DND-41 (cell line): Measurements from ENCODE around the gene ARHGEF3.

Experiments used
- ATAC-seq: fragments of 200-7000 bp; cut with Tn5 transposase; 3 replicates; pipeline ENCODE4 v1.9.1; 2021; ENCODE audit warnings: low read depth; ENCODE audit not compliant: insufficient read depth
- DNase-seq: peaks from one replicate; pipeline ENCODE4 v3.0.0-alpha.2; 2020
- H2AFZ ChIP-seq: 2 replicates; pipeline ENCODE4 v1.6.0; 2012; ENCODE audit warnings: low read depth, low read length
- H3K27ac ChIP-seq: 2 replicates; pipeline ENCODE4 v1.5.1; 2012; ENCODE audit warnings: low read length, inconsistent platforms
- H3K27me3 ChIP-seq: fragments of 200-600 bp; sonication (generic); 2 replicates; pipeline ENCODE4 v1.6.0; 2012; ENCODE audit warnings: low read length, mild to moderate bottlenecking, inconsistent platforms; ENCODE audit not compliant: insufficient read depth, poor library complexity
- H3K36me3 ChIP-seq: 2 replicates; pipeline ENCODE4 v1.5.1; 2012; ENCODE audit warnings: low read length, inconsistent platforms; ENCODE audit not compliant: insufficient read depth
- H3K4me1 ChIP-seq: 2 replicates; pipeline ENCODE4 v1.5.1; 2012; ENCODE audit warnings: mild to moderate bottlenecking, low read length; ENCODE audit not compliant: insufficient read depth
- H3K4me2 ChIP-seq: 2 replicates; pipeline ENCODE4 v1.6.0; 2012; ENCODE audit warnings: mild to moderate bottlenecking, moderate library complexity, low read length, inconsistent platforms; ENCODE audit not compliant: insufficient read depth
- H3K4me3 ChIP-seq, 2 experiments: fragments of 200-600 bp in 1 of 2; shearing (Covaris generic) in 1 of 2; 2 replicates each; pipeline ENCODE4 v1.5.1; 2012 to 2016; ENCODE audit warnings: inconsistent platforms in 2 of 2, low read length in 2 of 2, mild to moderate bottlenecking in 2 of 2, low read depth in 1 of 2, moderate library complexity in 1 of 2
- H3K79me2 ChIP-seq: 2 replicates; pipeline ENCODE4 v1.6.0; 2012; ENCODE audit warnings: low read length, inconsistent platforms; ENCODE audit not compliant: insufficient read depth
- H3K9ac ChIP-seq: 2 replicates; pipeline ENCODE4 v1.6.0; 2012; ENCODE audit warnings: low read depth, mild to moderate bottlenecking, inconsistent platforms, low read length, moderate library complexity
- H3K9me3 ChIP-seq: 2 replicates; pipeline ENCODE4 v1.5.1; 2012; ENCODE audit warnings: low read length, moderate library complexity, mild to moderate bottlenecking, inconsistent platforms; ENCODE audit not compliant: insufficient read depth, severe bottlenecking
- H4K20me1 ChIP-seq: 2 replicates; pipeline ENCODE4 v1.6.0; 2012; ENCODE audit warnings: low read length; ENCODE audit not compliant: insufficient read depth
- EZH2 ChIP-seq: IDR thresholded peaks from 3 replicates; pipeline ENCODE4 v1.6.1; 2012; ENCODE audit warnings: borderline replicate concordance, low read depth, mild to moderate bottlenecking, moderate library complexity, low read length, inconsistent platforms; ENCODE audit not compliant: severe bottlenecking
- TF ChIP-seq, protein P1 (sequence below): IDR thresholded peaks from 2 replicates; pipeline ENCODE4 v1.5.1; 2012; ENCODE audit warnings: borderline replicate concordance, low read length, moderate library complexity, mild to moderate bottlenecking; ENCODE audit not compliant: poor library complexity, severe bottlenecking; ENCODE audit errors: extremely low read depth

The ARHGEF3 gene

GRCh38 chr3:56796202-56796601 lies 5.5 kb downstream of the ARHGEF3 start:
- H2AFZ ChIP-seq, result no peak overlapping the region
- no peaks in the 10 kb centered on the region for H3K9me3 ChIP-seq
- H3K36me3 ChIP-seq, result peaks cover 26% of the 10 kb centered on the region
- no peak for ATAC-seq
- no peak for DNase-seq
- peaks cover 8% of the 10 kb centered on the region; the same call in 1 of the 2 replicates for H4K20me1 ChIP-seq
- TF ChIP-seq EZH2, result no peak
- peak overlapping the region; percentile 83 for H3K4me2 ChIP-seq
- H3K4me1 ChIP-seq, result peaks cover 92% of the 10 kb centered on the region
- peaks cover 97% of the 10 kb centered on the region for H3K79me2 ChIP-seq
- no peaks in the 10 kb centered on the region for H3K27me3 ChIP-seq
- H3K27ac ChIP-seq, result peak overlapping the region; percentile 83
- no peak overlapping the region; the same call in 1 of the 2 replicates for H3K9ac ChIP-seq
- peak overlapping the region in 1 of 2 experiments; percentile 37; a peak in 1 of 4 replicates for H3K4me3 ChIP-seq

- Histone ChIP-seq H3K4me3 (no peak overlapping the region), H3K4me1 (peaks cover 95% of the 10 kb centered on the region), H3K79me2 (peaks cover 97% of the 10 kb centered on the region), H3K36me3 (peaks cover 26% of the 10 kb centered on the region), H3K27ac (peak overlapping the region; percentile 83), H3K9ac (no peak overlapping the region), H3K4me2 (peak overlapping the region; percentile 83; the same call in 1 of the 2 replicates), H3K9me3 (no peaks in the 10 kb centered on the region), H4K20me1 (peaks cover 4% of the 10 kb centered on the region; the same call in 1 of the 2 replicates), H2AFZ (no peak overlapping the region), H3K27me3 (no peaks in the 10 kb centered on the region)
- ATAC-seq (no peak), DNase-seq (no peak)
- TF ChIP-seq, protein P1, sequence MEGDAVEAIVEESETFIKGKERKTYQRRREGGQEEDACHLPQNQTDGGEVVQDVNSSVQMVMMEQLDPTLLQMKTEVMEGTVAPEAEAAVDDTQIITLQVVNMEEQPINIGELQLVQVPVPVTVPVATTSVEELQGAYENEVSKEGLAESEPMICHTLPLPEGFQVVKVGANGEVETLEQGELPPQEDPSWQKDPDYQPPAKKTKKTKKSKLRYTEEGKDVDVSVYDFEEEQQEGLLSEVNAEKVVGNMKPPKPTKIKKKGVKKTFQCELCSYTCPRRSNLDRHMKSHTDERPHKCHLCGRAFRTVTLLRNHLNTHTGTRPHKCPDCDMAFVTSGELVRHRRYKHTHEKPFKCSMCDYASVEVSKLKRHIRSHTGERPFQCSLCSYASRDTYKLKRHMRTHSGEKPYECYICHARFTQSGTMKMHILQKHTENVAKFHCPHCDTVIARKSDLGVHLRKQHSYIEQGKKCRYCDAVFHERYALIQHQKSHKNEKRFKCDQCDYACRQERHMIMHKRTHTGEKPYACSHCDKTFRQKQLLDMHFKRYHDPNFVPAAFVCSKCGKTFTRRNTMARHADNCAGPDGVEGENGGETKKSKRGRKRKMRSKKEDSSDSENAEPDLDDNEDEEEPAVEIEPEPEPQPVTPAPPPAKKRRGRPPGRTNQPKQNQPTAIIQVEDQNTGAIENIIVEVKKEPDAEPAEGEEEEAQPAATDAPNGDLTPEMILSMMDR, result no peak
Measured at GRCh38 chr3:56795829-56796185, 5.9 kb downstream of the ARHGEF3 start.

DNA sequence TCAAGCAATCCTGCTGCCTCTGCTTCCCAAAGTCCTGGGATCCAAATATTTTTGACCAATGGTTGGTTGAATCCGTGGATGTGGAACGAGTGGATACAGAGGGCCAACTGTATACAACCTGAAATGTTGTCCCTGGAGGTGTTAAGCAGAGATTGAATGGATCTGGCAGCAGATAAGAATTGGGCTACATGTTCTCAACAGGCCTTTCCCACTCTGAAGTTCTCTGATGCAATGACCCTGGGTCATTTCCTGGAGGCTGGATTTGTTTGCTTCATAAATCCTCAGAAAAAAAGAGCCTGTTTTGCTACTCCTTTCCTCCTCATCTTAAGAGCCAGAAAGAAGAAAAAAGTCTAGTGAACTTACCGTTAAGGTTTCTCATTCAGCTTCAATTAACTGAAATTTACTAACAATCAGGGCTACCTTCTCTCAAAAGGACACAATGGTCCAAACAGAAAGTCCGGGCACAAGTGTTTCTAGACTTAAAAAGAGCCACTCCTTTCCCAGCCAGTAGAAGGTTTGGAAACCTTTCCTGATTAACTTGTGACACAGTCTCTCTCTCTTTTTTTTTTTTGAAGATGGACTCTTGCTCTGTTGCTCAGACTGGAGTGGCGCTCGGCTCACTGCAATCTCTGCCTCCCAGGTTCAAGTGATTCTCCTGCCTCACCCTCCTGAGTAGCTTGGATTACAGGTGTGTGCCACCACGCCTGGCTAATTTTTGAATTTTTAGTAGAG lies 6.5 kb downstream of the ARHGEF3 start:
- peaks cover 2% of the 10 kb centered on the region; the same call in 1 of the 2 replicates for H4K20me1 ChIP-seq
- no peak overlapping the region for H3K9ac ChIP-seq
- H3K79me2 ChIP-seq, result peaks cover 96% of the 10 kb centered on the region
- H3K27ac ChIP-seq, result peak overlapping the region; percentile 83
- no peaks in the 10 kb centered on the region for H3K9me3 ChIP-seq
- no peak overlapping the region for H3K4me3 ChIP-seq
- H3K36me3 ChIP-seq, result peaks cover 26% of the 10 kb centered on the region
- no peak for ATAC-seq
- H3K4me1 ChIP-seq, result peaks cover 96% of the 10 kb centered on the region
- peak overlapping the region; percentile 83; the same call in 1 of the 2 replicates for H3K4me2 ChIP-seq
- no peaks in the 10 kb centered on the region for H3K27me3 ChIP-seq
- no peak for DNase-seq
- TF ChIP-seq, protein P1, result no peak
- no peak for TF ChIP-seq EZH2
- H2AFZ ChIP-seq, result no peak overlapping the region

DNA sequence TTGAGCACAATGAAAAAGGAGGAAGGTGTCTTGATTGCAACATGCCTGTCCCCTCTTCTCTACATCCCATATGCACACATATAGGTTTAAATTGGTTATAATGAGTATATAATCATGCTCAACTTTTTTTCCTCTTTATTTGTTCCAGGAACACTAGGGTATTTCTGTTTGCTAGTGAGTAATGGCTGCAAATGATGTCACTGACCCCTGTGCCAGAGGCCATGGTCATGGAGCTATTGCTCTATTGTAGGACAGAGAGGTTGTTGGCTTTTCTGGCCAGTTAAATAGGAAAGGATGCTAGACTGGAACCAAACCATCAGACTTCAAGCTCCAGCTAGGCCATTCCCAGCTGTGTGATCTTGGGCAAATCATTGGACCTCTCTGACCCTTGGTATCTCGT lies 9.6 kb downstream of the ARHGEF3 start:
- TF ChIP-seq, protein P1, result no peak
- no peak for TF ChIP-seq EZH2
- peaks cover 96% of the 10 kb centered on the region for H3K79me2 ChIP-seq
- H2AFZ ChIP-seq, result no peak overlapping the region
- H3K4me2 ChIP-seq, result peak overlapping the region; percentile 64
- peaks cover 97% of the 10 kb centered on the region for H3K4me1 ChIP-seq
- H3K36me3 ChIP-seq, result peaks cover 41% of the 10 kb centered on the region
- no peaks in the 10 kb centered on the region for H3K9me3 ChIP-seq
- ATAC-seq (no peak), DNase-seq (no peak)
- H3K27ac ChIP-seq, result peak overlapping the region; percentile 89
- H3K4me3 ChIP-seq, result peak overlapping the region in 1 of 2 experiments; percentile 7; a peak in 1 of 4 replicates
- H3K9ac ChIP-seq, result peak overlapping the region; percentile 53
- H4K20me1 ChIP-seq, result peaks cover 9% of the 10 kb centered on the region; the same call in 1 of the 2 replicates
- H3K27me3 ChIP-seq, result no peaks in the 10 kb centered on the region
